Stimulated activated CD4-positive, alpha-beta T cell treated with anti-CD3 and anti-CD28 coated beads, Interleukin-15, amount 100 ng/mL, for 48 hours (primary cell): ENCODE results near the gene ETV6.

Experiments
- DNase-seq, 2 donors: peaks; one replicate each; pipeline ENCODE4 v3.0.0-alpha.2; 2020; ENCODE audit warnings: low read depth in 2 of 2

Gene ETV6

GRCh38 chr12:11645391-11645790, 4.1 kb upstream of the ETV6 start:
- DNase-seq: no peak

GRCh38 chr12:11648514-11649412, 711 bp upstream of the ETV6 start:
- peak; percentile 28 to 38 for DNase-seq

- DNase-seq: no peak
Observed at GRCh38 chr12:11650286-11651281, 1.1 kb downstream of the ETV6 start.

- no peak for DNase-seq
Observed at GRCh38 chr12:11651381-11651780, 1.9 kb downstream of the ETV6 start.

- no peak for DNase-seq
Observed at GRCh38 chr12:11651785-11652184, 2.3 kb downstream of the ETV6 start.

- no peak for DNase-seq
Observed at GRCh38 chr12:11652351-11653040, 3.0 kb downstream of the ETV6 start.

GRCh38 chr12:11653215-11653753, 3.8 kb downstream of the ETV6 start:
- DNase-seq: peak; percentile 39 to 46

GRCh38 chr12:11654338-11654737, 4.9 kb downstream of the ETV6 start:
- no peak for DNase-seq

GRCh38 chr12:11654802-11655201, 5.3 kb downstream of the ETV6 start:
- DNase-seq: no peak

GRCh38 chr12:11655842-11656241, 6.4 kb downstream of the ETV6 start:
- DNase-seq: no peak

- no peak for DNase-seq
Observed at GRCh38 chr12:11656550-11656949, 7.1 kb downstream of the ETV6 start.

- no peak for DNase-seq
Observed at GRCh38 chr12:11657511-11657910, 8.0 kb downstream of the ETV6 start.

GRCh38 chr12:11658791-11659190, 9.3 kb downstream of the ETV6 start:
- DNase-seq: no peak

- no peak for DNase-seq
Observed at GRCh38 chr12:11660624-11661023, 11.2 kb downstream of the ETV6 start.

- DNase-seq: no peak
Observed at GRCh38 chr12:11661491-11662089, 12.1 kb downstream of the ETV6 start.

- no peak for DNase-seq
Observed at GRCh38 chr12:11662369-11662768, 12.9 kb downstream of the ETV6 start.

- DNase-seq: no peak
Observed at GRCh38 chr12:11663130-11663529, 13.7 kb downstream of the ETV6 start.

- no peak for DNase-seq
Observed at GRCh38 chr12:11664101-11664500, 14.6 kb downstream of the ETV6 start.

- no peak for DNase-seq
Observed at GRCh38 chr12:11666131-11667050, 16.9 kb downstream of the ETV6 start.

- no peak for DNase-seq
Observed at GRCh38 chr12:11667171-11667570, 17.7 kb downstream of the ETV6 start.
